Hepatocyte (in vitro differentiated cells): ENCODE data around the gene SPNS2.

Source experiments
- CTCF ChIP-seq: fragments of 200-600 bp; sonication (generic); IDR thresholded peaks from 2 replicates; pipeline ENCODE4 v1.5.1; 2016; ENCODE audit warnings: antibody characterized with exemption, mild to moderate bottlenecking; ENCODE audit not compliant: poor library complexity
- EZH2 ChIP-seq: fragments of 200-600 bp; sonication (generic); IDR thresholded peaks from 2 replicates; pipeline ENCODE4 v1.6.1; 2016; ENCODE audit warnings: antibody characterized with exemption, mild to moderate bottlenecking, borderline replicate concordance
- EZH2phosphoT487 ChIP-seq: fragments of 200-600 bp; sonication (generic); IDR thresholded peaks from one replicate; pipeline ENCODE4 v1.6.1; 2018; ENCODE audit warnings: antibody characterized with exemption, mild to moderate bottlenecking, low read depth, moderate library complexity; ENCODE audit not compliant: unreplicated experiment, severe bottlenecking

GRCh38 chr17:4553669-4554068, 55.0 kb downstream of the SPNS2 start:
- TF ChIP-seq CTCF (no peak), EZH2 (no peak), EZH2phosphoT487 (no peak)
